ENCODE results near the gene RAPGEF6.
A peak's percentile ranks its signal among the peaks of the same experiment; 100 is the strongest.

RAPGEF6 gene

DNA sequence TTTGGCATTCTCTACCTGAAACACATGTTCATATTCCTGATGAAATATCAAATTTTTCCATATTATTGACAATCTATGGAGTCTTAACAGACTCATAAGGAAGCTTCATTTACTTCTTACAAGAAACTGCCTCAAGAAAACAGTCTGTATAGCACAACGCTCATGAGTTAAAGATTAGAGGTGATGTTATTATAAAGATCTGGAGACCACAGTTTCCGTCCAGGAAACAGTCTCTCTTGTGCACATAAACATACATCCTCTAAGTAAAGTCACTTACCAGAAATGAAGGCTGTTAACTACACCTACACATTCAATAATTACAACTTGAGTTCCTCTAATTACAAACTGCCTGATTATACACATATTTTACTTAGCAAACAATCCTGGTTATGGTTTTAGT lies 86.9 kb downstream of the RAPGEF6 start:
- DNase-seq (ENCODE audit: low read depth in 2 of 2) = no peak

DNA sequence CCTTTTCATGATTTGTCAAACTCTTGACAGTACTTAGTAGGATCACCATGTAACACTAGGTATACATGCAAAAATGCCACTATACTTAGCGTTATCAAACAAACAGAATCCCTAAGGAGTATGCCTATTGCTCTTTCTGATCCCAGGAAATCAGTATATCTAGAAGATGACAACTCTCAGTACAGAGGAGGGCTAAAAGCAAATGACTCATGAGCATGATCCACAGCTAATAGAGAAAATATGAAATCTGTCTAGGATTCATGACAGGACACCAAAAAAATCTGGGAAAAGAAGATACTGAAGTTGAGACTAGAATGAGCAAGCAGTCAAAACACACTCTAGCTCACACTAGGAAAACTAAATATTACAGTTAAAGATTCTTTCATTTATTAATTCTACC lies 89.2 kb downstream of the RAPGEF6 start:
- peak; percentile 41 to 53 for DNase-seq (ENCODE audit: low read depth in 2 of 2)

DNA sequence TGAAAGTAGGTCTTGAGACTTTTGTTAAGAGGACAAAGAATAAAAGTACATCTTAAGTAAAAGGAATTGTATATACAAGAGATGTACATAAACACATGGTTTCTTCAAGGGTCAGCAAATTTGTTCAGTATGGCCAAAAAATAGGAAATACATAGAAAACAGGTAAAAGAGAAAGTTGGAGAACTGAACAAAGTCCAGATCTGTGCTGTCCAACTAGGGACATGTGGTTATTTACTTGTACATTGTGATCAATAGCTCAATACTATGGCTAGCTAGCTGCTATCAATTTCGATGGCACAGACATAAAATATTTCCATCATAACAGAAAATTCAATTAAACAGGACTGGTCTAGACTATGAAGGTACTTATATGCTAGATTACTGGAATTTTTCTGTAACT lies 92.3 kb downstream of the RAPGEF6 start:
- DNase-seq (ENCODE audit: low read depth in 2 of 2) = no peak

DNA sequence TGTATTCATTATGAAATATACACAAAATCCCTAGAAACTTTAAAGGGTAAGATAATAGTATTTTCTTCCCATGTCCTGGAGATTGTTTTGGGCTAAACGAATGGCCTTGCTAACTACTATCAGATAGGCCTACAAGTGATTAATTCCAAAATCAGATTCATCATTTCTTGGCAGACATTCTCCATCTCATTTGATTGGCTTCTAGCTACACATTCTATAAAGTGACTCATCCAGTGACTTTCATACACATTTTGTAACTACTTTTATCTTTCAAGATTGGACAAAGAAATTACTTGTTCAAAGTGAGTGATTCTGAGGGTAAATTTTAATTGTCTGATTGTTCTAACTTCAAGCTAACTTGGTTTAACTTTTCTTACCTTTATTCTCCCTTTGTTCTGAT lies 93.3 kb downstream of the RAPGEF6 start:
- no peak for DNase-seq (ENCODE audit: low read depth in 2 of 2)

DNA sequence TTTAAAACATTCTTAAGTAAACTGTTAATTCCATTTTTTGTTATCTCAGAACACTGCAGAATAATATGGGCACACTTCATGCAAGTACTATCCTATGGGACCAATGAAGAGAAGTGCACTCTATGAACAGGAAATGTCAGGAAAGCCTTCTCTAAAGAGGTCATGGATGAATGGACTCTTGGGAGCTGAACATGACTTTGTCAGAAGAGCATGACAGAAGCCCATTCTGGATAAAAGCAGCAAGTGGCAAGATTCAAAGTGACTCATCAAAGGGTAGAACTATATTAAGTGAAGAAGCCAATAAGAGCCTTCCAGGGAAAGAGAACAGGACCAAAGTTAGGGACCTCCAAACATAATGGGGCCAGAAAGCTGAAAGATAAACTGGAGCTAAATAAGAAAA lies 94.0 kb downstream of the RAPGEF6 start:
- no peak for DNase-seq (ENCODE audit: low read depth in 2 of 2)

DNA sequence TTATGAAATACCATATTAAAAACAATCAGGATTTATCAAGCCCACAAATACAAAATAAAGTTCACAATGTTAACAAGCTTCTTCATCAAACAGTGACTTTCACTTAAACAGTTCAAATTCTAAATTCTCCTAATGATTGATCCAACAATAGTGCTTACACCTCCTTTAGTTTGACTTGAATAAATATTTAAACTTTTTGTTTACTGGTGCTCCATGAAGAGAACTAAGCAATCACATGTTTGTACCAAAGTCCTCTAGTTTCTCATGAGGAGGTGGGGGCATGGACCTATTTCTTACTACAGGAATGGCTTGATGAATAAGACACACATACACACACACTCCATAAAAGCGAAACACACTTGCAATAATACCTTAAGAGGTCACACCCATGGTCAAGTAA lies 95.8 kb downstream of the RAPGEF6 start:
- DNase-seq (ENCODE audit: low read depth in 2 of 2) = no peak

DNA sequence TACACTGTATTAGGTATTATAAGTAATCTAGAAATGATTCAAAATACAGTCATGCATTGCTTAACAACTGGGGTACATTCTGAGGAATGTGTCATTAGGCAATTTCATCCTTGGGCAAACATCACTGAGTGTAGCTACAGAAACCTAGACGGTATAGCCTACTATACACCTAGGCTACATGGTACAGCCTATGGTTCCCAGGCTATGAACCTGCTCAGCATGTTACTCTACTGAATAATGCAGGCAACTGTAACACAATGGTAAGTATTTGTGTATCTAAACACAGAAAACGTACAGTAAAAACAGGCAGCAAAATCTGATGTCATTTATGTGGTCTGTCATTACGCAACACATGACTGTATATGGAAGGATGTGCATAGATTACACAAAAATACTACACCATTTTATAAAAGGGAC lies 96.8 kb downstream of the RAPGEF6 start:
- DNase-seq (ENCODE audit: low read depth in 2 of 2) = peak in 1 of 2 experiments; percentile 42

DNA sequence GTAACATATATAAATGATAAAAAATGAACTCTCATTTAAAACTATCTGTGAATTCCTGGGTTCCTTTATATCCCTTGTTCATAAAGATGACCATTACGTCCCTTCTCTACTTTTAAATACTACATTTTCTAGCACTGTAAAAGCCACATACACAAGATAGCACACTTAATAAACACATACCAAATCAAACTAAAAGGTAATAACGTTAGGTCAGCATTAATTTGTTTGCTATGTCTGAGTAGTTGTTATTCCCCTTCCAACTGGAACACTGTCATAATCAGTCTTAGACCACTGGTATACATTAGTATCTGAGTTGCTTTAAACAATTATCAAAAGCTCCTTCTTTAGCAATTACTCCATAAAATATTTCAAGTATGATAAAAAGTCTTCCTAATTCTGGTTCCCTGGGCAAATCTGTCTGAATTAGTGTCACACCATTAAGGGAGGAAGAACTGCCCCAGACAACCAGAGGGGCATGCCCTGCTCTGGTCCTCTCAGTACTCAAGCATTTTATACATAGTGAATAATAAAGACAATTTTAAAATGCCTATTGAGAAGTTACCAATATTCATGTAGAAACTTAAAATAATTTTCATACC lies 98.1 kb downstream of the RAPGEF6 start:
- no peak for DNase-seq (ENCODE audit: low read depth in 2 of 2)

DNA sequence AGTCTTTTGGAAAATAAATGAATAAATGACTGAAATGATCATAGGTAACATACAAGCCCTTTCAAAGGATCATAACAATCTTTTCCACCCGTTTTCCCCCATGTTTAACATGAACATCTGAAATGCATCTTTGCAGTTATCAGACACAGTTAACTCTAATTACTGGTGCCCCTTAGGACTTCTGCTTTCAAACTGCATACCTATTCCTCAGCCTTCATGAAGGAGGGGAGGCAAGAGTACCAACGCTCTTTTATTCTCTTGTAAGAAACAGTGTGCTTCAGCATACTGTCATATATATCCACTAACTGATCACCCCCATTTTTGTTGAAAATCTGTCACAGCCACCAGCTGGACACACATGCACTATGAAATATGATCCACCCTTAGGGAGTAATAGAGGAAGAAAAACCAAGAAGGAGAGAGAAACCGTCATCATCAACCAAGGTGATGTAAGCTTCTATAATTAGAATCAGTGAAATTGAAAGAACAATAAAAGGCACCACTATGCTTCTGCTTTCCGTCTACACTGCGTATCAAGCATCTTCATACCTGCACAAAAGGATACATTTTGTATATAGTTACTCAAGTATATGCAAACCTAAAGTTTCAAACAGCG lies 98.7 kb downstream of the RAPGEF6 start:
- DNase-seq (ENCODE audit: low read depth in 2 of 2) = no peak

DNA sequence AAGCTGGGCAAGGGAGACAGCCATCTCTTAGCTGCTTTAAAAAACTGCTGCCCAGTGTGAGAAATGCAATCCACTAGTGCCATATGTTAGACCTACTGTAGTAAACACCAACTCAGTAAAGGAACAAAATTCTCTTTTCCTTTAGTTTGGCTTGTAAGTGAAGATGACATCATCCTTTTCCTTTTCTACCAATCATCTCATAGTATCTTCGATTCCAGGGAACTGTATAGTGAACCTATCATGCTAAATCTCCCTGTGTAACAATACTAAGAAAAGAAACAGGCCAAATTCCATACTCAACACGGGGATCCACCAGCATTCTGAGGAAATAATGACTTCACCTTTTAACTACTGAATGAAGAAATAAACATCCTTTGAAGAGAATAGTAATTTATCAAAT lies 100.1 kb downstream of the RAPGEF6 start:
- DNase-seq (ENCODE audit: low read depth in 2 of 2) = no peak

DNA sequence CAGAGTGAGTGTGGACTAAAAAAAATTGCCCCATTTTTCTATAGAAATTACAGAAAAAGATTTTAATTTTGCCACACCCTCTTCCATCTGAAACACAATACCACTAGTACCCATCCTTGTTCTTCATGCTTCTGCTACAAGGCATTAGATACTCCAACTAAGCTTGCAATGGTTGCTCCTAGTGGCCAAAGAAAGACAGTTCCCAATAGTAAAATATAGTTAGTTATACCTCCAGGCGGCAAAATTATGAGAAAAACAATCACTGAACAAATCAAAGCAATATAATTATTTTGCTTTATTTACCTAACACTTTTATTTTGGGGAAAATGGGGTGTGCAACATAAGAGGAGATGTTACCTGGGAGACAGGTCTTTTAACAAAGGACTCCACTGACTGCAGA lies 101.2 kb downstream of the RAPGEF6 start:
- DNase-seq (ENCODE audit: low read depth in 2 of 2) = no peak

DNA sequence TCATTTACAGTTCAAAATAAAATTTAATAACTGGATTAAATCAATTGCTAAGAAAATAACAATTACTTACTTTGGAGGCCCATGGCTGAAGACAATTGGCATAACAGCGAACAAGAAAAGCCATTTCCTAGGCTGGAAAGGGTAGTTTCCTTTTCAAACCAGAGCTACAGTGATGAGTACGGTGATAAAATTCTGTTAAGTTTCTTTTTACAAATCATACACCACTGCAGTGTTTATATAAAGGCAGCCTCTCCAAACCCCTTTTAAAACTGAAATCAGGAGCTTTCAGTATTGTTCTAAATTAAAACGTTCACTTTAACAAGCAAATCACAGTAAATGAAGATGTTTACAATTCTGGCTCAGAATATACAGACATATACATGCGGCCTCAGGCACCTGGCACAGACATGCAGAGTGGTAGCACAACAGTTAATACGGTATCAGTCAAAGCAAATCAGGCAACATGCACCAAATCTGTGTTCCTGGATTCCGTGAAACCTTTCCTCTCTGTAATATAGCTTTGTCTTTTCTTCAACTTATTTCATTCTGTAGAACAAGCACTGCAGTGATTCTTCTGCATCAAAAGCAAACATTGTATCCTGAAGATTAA lies 102.9 kb downstream of the RAPGEF6 start:
- no peak for DNase-seq (ENCODE audit: low read depth in 2 of 2)

DNA sequence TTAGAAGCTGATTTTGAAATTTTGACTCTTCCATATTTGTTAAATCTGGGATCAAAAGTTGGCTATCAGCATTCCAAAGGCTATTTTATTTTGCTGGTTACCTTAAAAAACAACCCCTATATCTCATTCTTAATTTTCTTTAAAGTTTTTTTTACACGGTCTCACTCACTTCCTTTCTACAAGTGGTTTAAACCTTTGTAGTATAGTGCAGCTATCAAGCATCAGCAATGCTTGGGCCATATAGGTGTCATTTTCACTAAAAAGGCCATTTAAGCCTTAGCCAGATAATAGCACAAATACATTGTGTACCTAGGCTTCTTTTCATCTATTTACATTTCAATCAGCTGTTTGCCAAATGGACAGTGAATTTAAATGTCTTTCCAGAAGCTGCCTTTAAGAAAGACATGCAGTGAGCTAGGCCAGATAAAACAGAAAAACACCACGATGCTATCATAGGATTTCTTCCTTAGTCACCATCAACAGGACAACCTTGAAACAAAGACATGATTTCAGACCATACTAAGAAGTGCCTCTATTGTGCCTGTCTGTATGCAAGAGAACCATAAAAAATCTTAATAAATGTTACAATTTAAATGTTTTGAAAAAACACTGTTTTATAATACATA lies 104.2 kb downstream of the RAPGEF6 start:
- no peak for DNase-seq (ENCODE audit: low read depth in 2 of 2)

DNA sequence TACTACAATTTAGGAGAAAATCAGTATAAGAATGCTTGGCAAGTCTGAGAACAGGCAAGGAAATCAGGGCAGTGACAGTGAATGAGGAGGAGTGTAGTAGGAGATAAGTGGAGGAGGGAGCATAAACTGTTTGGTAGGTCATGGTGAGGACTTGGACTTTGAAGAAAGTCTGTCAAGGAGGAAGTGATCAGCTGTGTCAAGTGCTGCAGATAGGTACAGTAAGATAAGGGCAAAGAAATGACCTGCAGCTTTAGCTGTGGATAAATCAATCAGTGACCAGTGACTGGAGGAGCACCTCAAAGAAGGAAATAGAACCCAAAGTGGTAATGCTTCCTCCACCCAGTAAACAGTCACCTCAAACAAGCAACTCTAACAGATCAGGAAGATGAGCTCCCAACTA lies 106.3 kb downstream of the RAPGEF6 start:
- no peak for DNase-seq (ENCODE audit: low read depth in 2 of 2)

DNA sequence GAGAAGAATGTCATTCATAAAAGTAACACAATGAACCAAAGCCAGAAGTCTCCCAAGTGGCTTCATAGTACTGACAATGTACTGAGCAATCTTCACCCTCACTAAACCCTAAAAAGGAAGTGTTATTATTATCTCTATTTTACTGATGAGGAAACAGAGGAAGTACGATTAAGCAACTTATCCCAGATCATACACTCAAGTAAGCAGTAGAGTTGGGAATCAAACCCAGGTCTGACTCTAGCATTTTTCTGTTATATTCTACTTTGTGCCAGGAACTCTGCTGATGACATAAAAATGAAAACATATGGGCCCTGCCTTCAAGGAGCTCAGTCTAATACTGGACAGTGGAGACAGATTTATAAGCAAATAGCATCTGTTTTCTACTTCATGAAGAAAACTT lies 109.2 kb downstream of the RAPGEF6 start:
- DNase-seq (ENCODE audit: low read depth in 2 of 2) = peak; percentile 45 to 54

DNA sequence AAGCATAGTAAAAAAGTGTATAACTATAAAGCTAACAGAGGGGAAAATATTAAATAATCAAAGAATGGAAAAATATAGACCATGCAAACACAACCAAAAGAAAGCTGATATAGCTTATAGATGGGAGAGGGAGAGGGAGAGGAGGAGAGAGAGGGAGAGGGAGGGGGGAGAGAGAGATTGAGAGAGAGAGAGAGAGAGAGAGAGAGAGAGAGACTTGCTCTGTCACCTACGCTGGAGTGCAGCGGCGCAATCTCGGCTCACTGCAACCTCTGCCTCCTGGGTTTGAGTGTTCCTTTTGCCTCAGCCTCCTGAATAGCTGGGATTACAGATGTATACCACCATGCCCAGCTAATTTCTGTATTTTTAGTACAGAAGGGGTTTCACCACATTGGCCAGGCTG lies 110.6 kb downstream of the RAPGEF6 start:
- DNase-seq (ENCODE audit: low read depth in 2 of 2) = no peak

DNA sequence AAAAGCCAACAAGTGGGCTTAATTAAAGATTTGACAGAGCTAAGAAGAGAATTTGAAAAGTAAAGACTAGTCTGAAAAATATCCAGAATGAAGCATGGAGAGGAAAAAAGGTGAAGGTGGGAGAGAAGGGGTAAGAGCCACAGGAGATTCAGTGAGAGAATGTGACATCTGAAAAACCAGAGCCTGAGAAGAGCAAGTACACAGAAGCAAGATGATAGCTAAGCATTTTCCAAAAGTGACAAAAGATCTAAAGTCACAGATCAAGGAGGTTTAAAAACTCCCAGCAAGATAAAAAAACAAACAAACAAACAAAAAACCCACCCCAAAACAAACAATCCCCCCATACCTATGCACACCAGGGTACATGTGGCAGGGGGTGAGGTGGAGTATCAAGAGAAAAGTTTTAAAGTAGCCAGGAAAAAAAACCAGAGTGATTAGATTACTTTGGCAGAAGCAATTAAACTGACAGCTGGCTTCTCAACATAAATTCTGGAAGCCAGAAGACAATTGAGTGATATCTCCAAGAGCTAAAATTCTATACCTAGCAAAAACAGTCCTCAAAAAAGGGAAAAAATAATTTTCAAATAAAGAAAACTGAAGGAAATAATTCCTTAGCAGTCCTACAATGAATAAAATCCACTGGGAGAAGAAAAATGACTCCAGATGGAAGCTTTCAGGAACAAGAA lies 111.4 kb downstream of the RAPGEF6 start:
- DNase-seq (ENCODE audit: low read depth in 2 of 2) = no peak

DNA sequence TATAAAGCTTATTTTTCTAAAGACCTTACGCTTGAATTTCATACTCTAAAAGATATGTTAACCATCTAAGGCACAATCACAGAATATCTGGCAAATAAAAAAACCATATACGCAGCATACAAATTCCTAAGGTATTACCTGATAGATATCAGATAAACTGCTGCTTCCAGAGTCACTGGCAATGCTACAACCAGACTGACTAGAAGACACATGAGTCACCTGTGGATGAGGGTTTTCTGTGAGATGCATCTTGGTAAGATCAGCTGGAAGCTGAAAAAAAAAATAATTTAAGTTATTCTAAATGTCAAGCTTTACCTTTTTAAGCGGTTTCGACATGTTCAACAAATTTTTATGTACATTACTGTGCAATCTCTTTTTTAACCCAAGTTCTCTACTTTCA lies 113.8 kb downstream of the RAPGEF6 start:
- no peak for DNase-seq (ENCODE audit: low read depth in 2 of 2)

DNA sequence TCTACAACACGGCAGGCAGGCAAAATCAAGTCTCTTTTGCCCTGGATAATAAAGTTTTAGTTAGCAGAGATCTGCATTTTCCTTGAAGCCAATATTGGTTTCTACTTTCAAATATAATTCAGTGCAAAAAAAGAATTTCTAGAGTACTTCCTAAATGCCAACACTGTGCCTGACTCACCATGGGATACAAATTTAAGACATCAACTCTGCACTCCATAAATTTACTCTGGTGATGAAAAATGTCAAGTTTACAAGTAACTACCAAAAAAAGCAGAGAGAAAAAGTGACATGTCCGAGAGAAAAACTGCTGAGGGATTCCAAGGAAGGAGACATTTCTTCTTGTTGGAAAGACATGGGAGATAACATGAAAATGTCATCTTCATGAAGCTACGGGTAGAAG lies 119.7 kb downstream of the RAPGEF6 start:
- DNase-seq (ENCODE audit: low read depth in 2 of 2) = no peak

DNA sequence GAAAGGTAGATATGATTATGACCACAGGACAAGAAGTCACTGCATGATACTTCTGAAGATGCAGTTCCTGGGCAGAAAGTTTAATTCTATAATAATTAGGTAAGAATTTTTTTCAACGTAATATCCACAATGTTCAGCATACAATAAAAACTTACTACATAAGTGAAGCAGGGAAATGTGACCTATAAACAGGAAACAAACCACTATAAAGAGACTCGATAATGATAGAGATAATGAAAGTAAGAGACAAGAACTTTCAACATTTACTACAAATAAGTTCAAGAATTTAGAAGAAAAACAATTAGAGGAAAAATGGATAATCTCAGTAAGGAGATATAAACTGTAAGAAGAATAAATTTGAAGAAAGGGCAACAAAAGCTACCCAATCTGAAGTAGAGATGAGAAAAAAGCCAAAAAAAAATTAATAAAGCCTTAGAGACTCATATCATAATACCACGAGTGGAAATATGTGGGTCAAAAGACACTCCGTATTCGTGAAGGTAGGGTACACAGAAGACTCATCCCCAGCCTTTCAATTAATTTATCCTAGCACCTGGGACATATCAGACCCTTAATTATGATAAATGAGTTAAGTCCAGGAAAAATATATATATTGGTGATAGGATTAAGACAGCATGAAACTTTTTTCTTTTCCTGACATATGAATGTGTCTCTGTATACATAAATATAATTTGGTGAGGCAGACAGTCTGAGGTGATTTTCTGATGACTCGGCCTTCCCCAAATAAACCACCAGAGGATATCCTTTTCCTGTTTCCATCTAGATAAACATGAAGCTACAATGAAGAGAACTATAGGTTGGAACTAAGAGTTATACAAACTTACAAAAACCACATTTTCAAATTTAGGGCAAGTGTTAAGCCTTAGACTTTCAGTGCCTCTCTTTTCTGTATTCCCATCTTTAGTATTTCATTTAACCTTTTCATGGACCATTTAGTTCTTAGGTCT lies 120.4 kb downstream of the RAPGEF6 start:
- DNase-seq (ENCODE audit: low read depth in 2 of 2) = no peak

DNA sequence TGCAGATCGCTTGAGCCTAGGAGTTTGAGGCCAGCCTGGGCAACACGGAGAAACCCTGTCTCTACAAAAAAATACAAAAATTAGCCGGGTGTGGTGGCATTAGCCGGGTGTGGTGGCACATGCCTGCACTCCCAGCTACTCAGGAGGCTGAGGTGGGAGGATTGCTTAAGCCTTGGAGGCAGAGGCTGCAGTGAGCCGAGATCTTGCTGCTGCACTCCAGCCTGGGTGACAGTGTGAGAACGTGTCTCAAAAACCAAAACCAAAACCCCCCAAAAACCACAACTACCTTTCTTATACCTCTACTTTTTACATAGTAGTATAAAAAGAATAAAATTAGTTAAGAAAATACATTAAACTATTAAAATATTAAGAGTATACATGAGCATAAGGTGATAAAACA lies 121.2 kb downstream of the RAPGEF6 start:
- DNase-seq (ENCODE audit: low read depth in 2 of 2) = no peak
